ENCODE data around the gene KLHL36. TPM values are rescaled to one million over a fixed set of nuclear protein-coding genes. Genes with fewer than 3 reads are reported as not detected.

Gene KLHL36
- total RNA-seq, 2 donors from 2014 or later: 44.2 to 59.2 TPM

GRCh38 chr16:84675423-84675822, 27.1 kb downstream of the KLHL36 start:
- no peaks in the 10 kb centered on the region for H3K9me3 Mint-ChIP-seq
- H3K27ac Mint-ChIP-seq: no peak overlapping the region
- 89 to 100% methylated on average over 1 to 9 of the region's 9 CpGs for WGBS, 2 experiments (ENCODE audit: insufficient coverage in 1 of 2, insufficient read length in 1 of 2)
- no peaks in the 10 kb centered on the region for H3K36me3 Mint-ChIP-seq (ENCODE audit: low read depth)
- Histone ChIP-seq H3K9ac (ENCODE audit: extremely low read depth, low read length, poor library complexity, severe bottlenecking) (no peak overlapping the region), H3K9me3 (ENCODE audit: control insufficient read depth, low read length) (no peaks in the 10 kb centered on the region), H3K27me3 (ENCODE audit: control insufficient read depth, insufficient read depth, low read length, poor library complexity, severe bottlenecking) (no peaks in the 10 kb centered on the region), H3K36me3 (ENCODE audit: control insufficient read depth, insufficient read depth, low read length) (no peaks in the 10 kb centered on the region), H3K4me1 (ENCODE audit: control insufficient read depth, insufficient read depth, low read length) (peaks cover 8% of the 10 kb centered on the region), H3K4me3 (ENCODE audit: low read length) (no peak overlapping the region), H3K27ac (ENCODE audit: low read depth, low read length) (no peak overlapping the region)
- no peak overlapping the region for H3K4me3 Mint-ChIP-seq
- DNase-seq: no peak
- H3K27me3 Mint-ChIP-seq (ENCODE audit: insufficient read depth): no peaks in the 10 kb centered on the region
- peaks cover 9% of the 10 kb centered on the region for H3K4me1 Mint-ChIP-seq
- TF ChIP-seq CTCF (conservative IDR thresholded peaks at IDR 0.05): no peak

DNA sequence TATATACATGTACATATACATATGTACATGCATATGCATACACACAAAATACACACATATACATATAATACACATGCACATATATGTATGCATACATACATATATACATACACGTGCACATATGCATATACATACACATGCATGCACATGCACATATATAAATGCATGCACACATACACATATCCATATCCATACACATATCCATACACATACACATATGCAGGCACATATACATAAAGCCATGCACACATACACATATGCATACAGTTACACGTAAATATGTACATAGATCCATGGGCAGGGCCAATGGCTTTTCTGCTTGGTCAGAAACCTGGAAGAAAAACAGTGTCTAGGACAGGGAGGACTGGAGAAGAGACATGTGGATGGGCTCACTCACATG, 27.6 kb downstream of the KLHL36 start:
- no peaks in the 10 kb centered on the region for H3K36me3 Mint-ChIP-seq (ENCODE audit: low read depth)
- WGBS, 2 experiments (ENCODE audit: insufficient coverage in 1 of 2, insufficient read length in 1 of 2): 91 to 92% methylated on average over 2 of the region's 2 CpGs
- Histone ChIP-seq H3K36me3 (ENCODE audit: control insufficient read depth, insufficient read depth, low read length) (no peaks in the 10 kb centered on the region), H3K27me3 (ENCODE audit: control insufficient read depth, insufficient read depth, low read length, poor library complexity, severe bottlenecking) (no peaks in the 10 kb centered on the region), H3K4me1 (ENCODE audit: control insufficient read depth, insufficient read depth, low read length) (peaks cover 8% of the 10 kb centered on the region), H3K27ac (ENCODE audit: low read depth, low read length) (no peak overlapping the region), H3K9ac (ENCODE audit: extremely low read depth, low read length, poor library complexity, severe bottlenecking) (no peak overlapping the region), H3K9me3 (ENCODE audit: control insufficient read depth, low read length) (no peaks in the 10 kb centered on the region), H3K4me3 (ENCODE audit: low read length) (no peak overlapping the region)
- DNase-seq: no peak
- no peak for TF ChIP-seq CTCF (conservative IDR thresholded peaks at IDR 0.05)
- no peaks in the 10 kb centered on the region for H3K27me3 Mint-ChIP-seq (ENCODE audit: insufficient read depth)
- no peaks in the 10 kb centered on the region for H3K9me3 Mint-ChIP-seq
- H3K4me1 Mint-ChIP-seq: peaks cover 9% of the 10 kb centered on the region
- H3K4me3 Mint-ChIP-seq: no peak overlapping the region
- no peak overlapping the region for H3K27ac Mint-ChIP-seq

- H3K4me3 ChIP-seq (ENCODE audit: low read length): no peak overlapping the region
- H3K4me1 ChIP-seq (ENCODE audit: control insufficient read depth, insufficient read depth, low read length): peaks cover 8% of the 10 kb centered on the region
- no peak for TF ChIP-seq CTCF (conservative IDR thresholded peaks at IDR 0.05)
- no peaks in the 10 kb centered on the region for H3K27me3 ChIP-seq (ENCODE audit: control insufficient read depth, insufficient read depth, low read length, poor library complexity, severe bottlenecking)
- no peak overlapping the region for H3K9ac ChIP-seq (ENCODE audit: extremely low read depth, low read length, poor library complexity, severe bottlenecking)
- no peaks in the 10 kb centered on the region for H3K36me3 ChIP-seq (ENCODE audit: control insufficient read depth, insufficient read depth, low read length)
- no peaks in the 10 kb centered on the region for H3K9me3 ChIP-seq (ENCODE audit: control insufficient read depth, low read length)
- Mint-ChIP-seq H3K9me3 (no peaks in the 10 kb centered on the region), H3K4me1 (peaks cover 9% of the 10 kb centered on the region), H3K27me3 (ENCODE audit: insufficient read depth) (no peaks in the 10 kb centered on the region), H3K4me3 (no peak overlapping the region), H3K27ac (no peak overlapping the region), H3K36me3 (ENCODE audit: low read depth) (no peaks in the 10 kb centered on the region)
- 82 to 85% methylated on average over 13 to 14 of the region's 14 CpGs for WGBS, 2 experiments (ENCODE audit: insufficient coverage in 1 of 2, insufficient read length in 1 of 2)
- H3K27ac ChIP-seq (ENCODE audit: low read depth, low read length): no peak overlapping the region
- peak; percentile 72 for DNase-seq
Measured at GRCh38 chr16:84677017-84677803, 28.9 kb downstream of the KLHL36 start.

Data from endodermal cell (in vitro differentiated cells).